ENCODE measurements around the gene MBNL2. TPM values are rescaled to one million over a fixed set of nuclear protein-coding genes. Genes with fewer than 3 reads are reported as not detected.

MBNL2 gene
- total RNA-seq, 1 experiment from 2014 or later = 0.17 TPM

DNA sequence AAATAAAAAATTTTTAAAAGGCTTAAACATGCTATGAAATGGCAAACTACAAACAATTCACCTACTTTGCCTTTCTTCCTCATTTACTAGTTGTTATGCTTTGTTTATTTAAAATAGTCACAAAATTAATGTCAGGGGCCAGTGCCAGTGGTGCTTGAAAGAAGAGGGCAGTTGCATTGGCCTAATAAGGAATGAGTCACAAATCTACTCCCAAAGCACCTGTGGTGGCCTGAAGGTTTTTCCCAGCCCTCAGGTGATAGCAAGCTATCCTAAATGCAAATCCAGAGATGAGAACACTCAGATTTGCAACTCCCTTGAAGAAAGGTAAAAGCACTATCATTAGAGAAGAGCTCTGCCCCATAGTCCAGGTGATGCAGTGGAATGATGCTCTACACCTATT is 103.6 kb downstream of the MBNL2 start:
- no peak overlapping the region for H4K8ac ChIP-seq (replicated peaks; ENCODE audit: insufficient read length, low read depth, low read length)
- no peak overlapping the region for H3K56ac ChIP-seq (ENCODE audit: insufficient read length, low read depth, low read length)
- H3K18ac ChIP-seq (ENCODE audit: insufficient read length, low read depth, low read length) = no peak overlapping the region
- H2BK5ac ChIP-seq (ENCODE audit: insufficient read length, low read length) = no peak overlapping the region
- H3K79me2 ChIP-seq (ENCODE audit: insufficient read depth, low read length) = no peaks in the 10 kb centered on the region
- H3K4me2 ChIP-seq (ENCODE audit: insufficient read depth, insufficient read length, low read length) = no peak overlapping the region
- no peaks in the 10 kb centered on the region; a peak in 2 of 5 replicates for H3K9me3 Mint-ChIP-seq
- H3T11ph ChIP-seq (ENCODE audit: low read length) = no peak overlapping the region
- H3K79me1 ChIP-seq (ENCODE audit: insufficient read depth, low read depth, low read length, poor library complexity, severe bottlenecking) = no peaks in the 10 kb centered on the region
- no peak overlapping the region for H2AK5ac ChIP-seq (ENCODE audit: insufficient read length, low read length)
- peaks cover 4% of the 10 kb centered on the region for H3K27me3 Mint-ChIP-seq (ENCODE audit: low read depth)
- no peak overlapping the region for H3K27ac Mint-ChIP-seq
- no peak overlapping the region for H4K91ac ChIP-seq (ENCODE audit: insufficient read length, low read depth, low read length)
- H4K5ac ChIP-seq (ENCODE audit: insufficient read length, low read depth, low read length) = no peak overlapping the region
- no peak overlapping the region for H2AFZ ChIP-seq (ENCODE audit: low read length)
- H3K27ac ChIP-seq (ENCODE audit: insufficient read length, low read depth, low read length) = no peak overlapping the region
- no peaks in the 10 kb centered on the region for H3K36me3 Mint-ChIP-seq (ENCODE audit: insufficient read depth in 1 of 3, low read depth in 3 of 3)
- H2BK12ac ChIP-seq (ENCODE audit: insufficient read length, low read depth, low read length) = no peak overlapping the region
- H3K4me1 ChIP-seq (ENCODE audit: insufficient read depth, low read length) = peaks cover 3% of the 10 kb centered on the region; the same call in 1 of the 2 replicates
- DNase-seq = no peak
- no peak overlapping the region for H2BK120ac ChIP-seq (ENCODE audit: low read depth, low read length, poor library complexity, severe bottlenecking)
- H3K4ac ChIP-seq (ENCODE audit: low read depth, low read length) = no peak overlapping the region
- no peak overlapping the region for H3K23ac ChIP-seq (ENCODE audit: insufficient read length, low read depth, low read length)
- H2BK15ac ChIP-seq (ENCODE audit: low read depth, low read length) = no peak overlapping the region
- no peak overlapping the region for H3K14ac ChIP-seq (ENCODE audit: insufficient read depth, low read length)
- H3K4me1 Mint-ChIP-seq = peaks cover 19 to 28% of the 10 kb centered on the region in 2 experiments
- H3K4me3 Mint-ChIP-seq = no peak overlapping the region
- H3K9me3 ChIP-seq (ENCODE audit: control insufficient read depth, low read depth, low read length) = no peaks in the 10 kb centered on the region
- H3K23me2 ChIP-seq (ENCODE audit: insufficient read length, low read depth, low read length, poor library complexity, severe bottlenecking) = no peaks in the 10 kb centered on the region
- no peak overlapping the region for H2BK20ac ChIP-seq (ENCODE audit: low read depth, low read length, poor library complexity, severe bottlenecking)
- H3K9ac ChIP-seq (ENCODE audit: extremely low read depth, insufficient read length, low read length) = no peak overlapping the region
- H4K20me1 ChIP-seq (ENCODE audit: control insufficient read depth, insufficient read depth, insufficient read length) = no peaks in the 10 kb centered on the region
- H3K27me3 ChIP-seq (ENCODE audit: insufficient read depth, low read length) = no peaks in the 10 kb centered on the region
- TF ChIP-seq, protein P1, sequence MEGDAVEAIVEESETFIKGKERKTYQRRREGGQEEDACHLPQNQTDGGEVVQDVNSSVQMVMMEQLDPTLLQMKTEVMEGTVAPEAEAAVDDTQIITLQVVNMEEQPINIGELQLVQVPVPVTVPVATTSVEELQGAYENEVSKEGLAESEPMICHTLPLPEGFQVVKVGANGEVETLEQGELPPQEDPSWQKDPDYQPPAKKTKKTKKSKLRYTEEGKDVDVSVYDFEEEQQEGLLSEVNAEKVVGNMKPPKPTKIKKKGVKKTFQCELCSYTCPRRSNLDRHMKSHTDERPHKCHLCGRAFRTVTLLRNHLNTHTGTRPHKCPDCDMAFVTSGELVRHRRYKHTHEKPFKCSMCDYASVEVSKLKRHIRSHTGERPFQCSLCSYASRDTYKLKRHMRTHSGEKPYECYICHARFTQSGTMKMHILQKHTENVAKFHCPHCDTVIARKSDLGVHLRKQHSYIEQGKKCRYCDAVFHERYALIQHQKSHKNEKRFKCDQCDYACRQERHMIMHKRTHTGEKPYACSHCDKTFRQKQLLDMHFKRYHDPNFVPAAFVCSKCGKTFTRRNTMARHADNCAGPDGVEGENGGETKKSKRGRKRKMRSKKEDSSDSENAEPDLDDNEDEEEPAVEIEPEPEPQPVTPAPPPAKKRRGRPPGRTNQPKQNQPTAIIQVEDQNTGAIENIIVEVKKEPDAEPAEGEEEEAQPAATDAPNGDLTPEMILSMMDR (conservative IDR thresholded peaks at IDR 0.05) = no peak

Data from H9 (cell line).